ENCODE measurements around the gene RAP1A.
A peak's percentile ranks its signal among the peaks of the same experiment; 100 is the strongest.

The RAP1A gene

GRCh38 chr1:111656086-111657017 lies 36.8 kb downstream of the RAP1A start:
- Histone ChIP-seq H3K36me3 (ENCODE audit: insufficient read depth, low read length) (no peaks in the 10 kb centered on the region), H3K4me2 (ENCODE audit: insufficient read depth, low read length) (no peak overlapping the region), H3K4me1 (ENCODE audit: insufficient read depth, low read length) (peaks cover 40% of the 10 kb centered on the region), H3K9me3 (ENCODE audit: insufficient read depth, low read length, severe bottlenecking) (no peaks in the 10 kb centered on the region), H4K20me1 (ENCODE audit: insufficient read depth, low read length) (peaks cover 6% of the 10 kb centered on the region; the same call in 1 of the 2 replicates), H3K27ac (ENCODE audit: low read length) (no peak overlapping the region), H3K27me3 (ENCODE audit: insufficient read depth, low read length, poor library complexity) (no peaks in the 10 kb centered on the region), H2AFZ (ENCODE audit: low read depth, low read length) (no peak overlapping the region), H3K79me2 (ENCODE audit: insufficient read depth, low read length) (peaks cover 63% of the 10 kb centered on the region), H3K9ac (ENCODE audit: low read depth, low read length) (no peak overlapping the region), H3K4me3 (ENCODE audit: low read depth in 1 of 2, low read length in 2 of 2) (no peak overlapping the region)
- ATAC-seq (ENCODE audit: insufficient read depth, low read depth) (no peak), DNase-seq (no peak)
- TF ChIP-seq, protein P1, sequence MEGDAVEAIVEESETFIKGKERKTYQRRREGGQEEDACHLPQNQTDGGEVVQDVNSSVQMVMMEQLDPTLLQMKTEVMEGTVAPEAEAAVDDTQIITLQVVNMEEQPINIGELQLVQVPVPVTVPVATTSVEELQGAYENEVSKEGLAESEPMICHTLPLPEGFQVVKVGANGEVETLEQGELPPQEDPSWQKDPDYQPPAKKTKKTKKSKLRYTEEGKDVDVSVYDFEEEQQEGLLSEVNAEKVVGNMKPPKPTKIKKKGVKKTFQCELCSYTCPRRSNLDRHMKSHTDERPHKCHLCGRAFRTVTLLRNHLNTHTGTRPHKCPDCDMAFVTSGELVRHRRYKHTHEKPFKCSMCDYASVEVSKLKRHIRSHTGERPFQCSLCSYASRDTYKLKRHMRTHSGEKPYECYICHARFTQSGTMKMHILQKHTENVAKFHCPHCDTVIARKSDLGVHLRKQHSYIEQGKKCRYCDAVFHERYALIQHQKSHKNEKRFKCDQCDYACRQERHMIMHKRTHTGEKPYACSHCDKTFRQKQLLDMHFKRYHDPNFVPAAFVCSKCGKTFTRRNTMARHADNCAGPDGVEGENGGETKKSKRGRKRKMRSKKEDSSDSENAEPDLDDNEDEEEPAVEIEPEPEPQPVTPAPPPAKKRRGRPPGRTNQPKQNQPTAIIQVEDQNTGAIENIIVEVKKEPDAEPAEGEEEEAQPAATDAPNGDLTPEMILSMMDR (IDR thresholded peaks at IDR 0.05; ENCODE audit: borderline replicate concordance, extremely low read depth, low read length, poor library complexity, severe bottlenecking), result peak; percentile 52
- no peak for TF ChIP-seq EZH2 (IDR thresholded peaks at IDR 0.05; ENCODE audit: borderline replicate concordance, low read depth, low read length, severe bottlenecking)

DNA sequence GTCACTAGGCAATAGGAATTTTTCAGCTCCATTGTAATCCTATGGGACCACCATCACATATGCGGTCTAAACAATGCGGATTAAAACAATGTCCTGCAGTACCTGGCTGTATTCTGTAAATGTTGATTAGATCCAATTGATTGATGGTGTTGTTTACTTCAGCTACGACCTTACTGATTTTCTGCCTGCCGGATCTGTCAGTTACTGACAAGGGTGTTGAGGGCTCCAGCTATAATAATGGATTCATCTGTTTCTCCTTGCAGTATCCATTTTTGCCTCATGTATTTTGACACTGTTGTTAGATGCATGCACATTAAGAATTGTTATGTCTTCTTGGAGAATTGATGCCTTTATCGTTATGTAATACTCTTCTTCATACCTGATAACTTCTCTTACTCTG lies 39.0 kb downstream of the RAP1A start:
- TF ChIP-seq, protein P1 (IDR thresholded peaks at IDR 0.05; ENCODE audit: borderline replicate concordance, extremely low read depth, low read length, poor library complexity, severe bottlenecking), result no peak
- no peak for TF ChIP-seq EZH2 (IDR thresholded peaks at IDR 0.05; ENCODE audit: borderline replicate concordance, low read depth, low read length, severe bottlenecking)
- H3K9ac ChIP-seq (ENCODE audit: low read depth, low read length), result no peak overlapping the region
- no peaks in the 10 kb centered on the region for H3K36me3 ChIP-seq (ENCODE audit: insufficient read depth, low read length)
- ATAC-seq (ENCODE audit: insufficient read depth, low read depth) (no peak), DNase-seq (no peak)
- no peaks in the 10 kb centered on the region for H3K27me3 ChIP-seq (ENCODE audit: insufficient read depth, low read length, poor library complexity)
- no peaks in the 10 kb centered on the region; the same call in 1 of the 2 replicates for H4K20me1 ChIP-seq (ENCODE audit: insufficient read depth, low read length)
- H3K4me1 ChIP-seq (ENCODE audit: insufficient read depth, low read length), result peaks cover 30% of the 10 kb centered on the region
- no peak overlapping the region for H3K27ac ChIP-seq (ENCODE audit: low read length)
- no peaks in the 10 kb centered on the region for H3K9me3 ChIP-seq (ENCODE audit: insufficient read depth, low read length, severe bottlenecking)
- H3K4me2 ChIP-seq (ENCODE audit: insufficient read depth, low read length), result peak overlapping the region; percentile 46; the same call in 1 of the 2 replicates
- no peak overlapping the region for H3K4me3 ChIP-seq (ENCODE audit: low read depth in 1 of 2, low read length in 2 of 2)
- H2AFZ ChIP-seq (ENCODE audit: low read depth, low read length), result no peak overlapping the region
- peaks cover 65% of the 10 kb centered on the region for H3K79me2 ChIP-seq (ENCODE audit: insufficient read depth, low read length)

- Histone ChIP-seq H3K9ac (ENCODE audit: low read depth, low read length) (0 out of 2 replicates have a peak overlapping the region, but pooled peaks have one; percentile 22), H3K36me3 (ENCODE audit: insufficient read depth, low read length) (no peaks in the 10 kb centered on the region), H3K79me2 (ENCODE audit: insufficient read depth, low read length) (peaks cover 57% of the 10 kb centered on the region), H4K20me1 (ENCODE audit: insufficient read depth, low read length) (peaks cover under 1% of the 10 kb centered on the region; the same call in 1 of the 2 replicates), H3K9me3 (ENCODE audit: insufficient read depth, low read length, severe bottlenecking) (no peaks in the 10 kb centered on the region), H3K27me3 (ENCODE audit: insufficient read depth, low read length, poor library complexity) (no peaks in the 10 kb centered on the region), H3K4me1 (ENCODE audit: insufficient read depth, low read length) (peaks cover 29% of the 10 kb centered on the region), H2AFZ (ENCODE audit: low read depth, low read length) (no peak overlapping the region), H3K27ac (ENCODE audit: low read length) (peak overlapping the region; percentile 43), H3K4me3 (ENCODE audit: low read depth in 1 of 2, low read length in 2 of 2) (no peak overlapping the region), H3K4me2 (ENCODE audit: insufficient read depth, low read length) (peak overlapping the region; percentile 46)
- TF ChIP-seq EZH2 (IDR thresholded peaks at IDR 0.05; ENCODE audit: borderline replicate concordance, low read depth, low read length, severe bottlenecking), result no peak
- TF ChIP-seq, protein P1 (IDR thresholded peaks at IDR 0.05; ENCODE audit: borderline replicate concordance, extremely low read depth, low read length, poor library complexity, severe bottlenecking), result no peak
- ATAC-seq (ENCODE audit: insufficient read depth, low read depth), result peak; percentile 91
- no peak for DNase-seq
Measured at GRCh38 chr1:111660204-111661150, 40.9 kb downstream of the RAP1A start.

Data from DND-41 (cell line).